Measurements from ENCODE around the gene ATP2A2.

GRCh38 chr12:110245369-110245772, 35.7 kb upstream of the ATP2A2 start:
- TF ChIP-seq CTCF (IDR thresholded peaks at IDR 0.05) (no peak), POLR2A (IDR thresholded peaks at IDR 0.05; ENCODE audit: low read depth) (no peak), EP300 (IDR thresholded peaks at IDR 0.05) (no peak), POLR2AphosphoS5 (IDR thresholded peaks at IDR 0.05) (no peak)
